Neural cell (in vitro differentiated cells): Measurements from ENCODE around the gene PBX4. TPM values are rescaled to one million over a fixed set of nuclear protein-coding genes. Genes with fewer than 3 reads are reported as not detected.

Experiments used
- H2AFZ ChIP-seq: fragments of 200-600, 300-800 bp; sonication (generic), shearing (Covaris generic); 2 replicates; pipeline ENCODE4 v1.6.0; 2014; ENCODE audit warnings: low read depth, mild to moderate bottlenecking, antibody characterized with exemption, low read length, moderate library complexity
- H3F3A ChIP-seq: fragments of 200-600 bp; shearing (Covaris generic); 2 replicates; pipeline ENCODE4 v1.6.1; 2016; ENCODE audit warnings: mild to moderate bottlenecking, moderate library complexity, mixed read lengths, antibody characterized with exemption, low read length; ENCODE audit not compliant: insufficient read depth, poor library complexity, severe bottlenecking
- H3K27ac ChIP-seq: fragments of 200-600, 300-800 bp; sonication (generic), shearing (Covaris generic); 2 replicates; pipeline ENCODE4 v1.5.1; 2014; ENCODE audit warnings: mild to moderate bottlenecking, low read length, moderate library complexity
- H3K27me3 ChIP-seq: fragments of 300-800, 200-600 bp; sonication (generic), shearing (Covaris generic); 2 replicates; pipeline ENCODE4 v1.6.0; 2014; ENCODE audit warnings: mild to moderate bottlenecking, low read depth, low read length, moderate library complexity; ENCODE audit not compliant: insufficient read depth
- H3K36me3 ChIP-seq: fragments of 300-800, 200-600 bp; sonication (generic), shearing (Covaris generic); 2 replicates; pipeline ENCODE4 v1.5.1; 2014; ENCODE audit warnings: mild to moderate bottlenecking, antibody characterized with exemption, low read length, moderate library complexity; ENCODE audit not compliant: insufficient read depth
- H3K4me2 ChIP-seq: fragments of 300-800, 200-600 bp; sonication (generic), shearing (Covaris generic); 2 replicates; pipeline ENCODE4 v1.6.0; 2014; ENCODE audit warnings: mild to moderate bottlenecking, low read length
- H3K4me3 ChIP-seq: fragments of 300-800, 200-600 bp; sonication (generic), shearing (Covaris generic); 2 replicates; pipeline ENCODE4 v1.5.1; 2014; ENCODE audit warnings: mild to moderate bottlenecking, low read length, moderate library complexity
- H3K79me2 ChIP-seq: fragments of 200-600 bp; shearing (Covaris generic); replicated peaks from 2 replicates; pipeline ENCODE4 v1.6.0; 2014; ENCODE audit warnings: mild to moderate bottlenecking, low read length, moderate library complexity; ENCODE audit not compliant: insufficient read depth
- H3K9ac ChIP-seq: fragments of 300-800, 200-600 bp; sonication (generic), shearing (Covaris generic); 2 replicates; pipeline ENCODE4 v1.6.1; 2016; ENCODE audit warnings: mild to moderate bottlenecking, low read length, mixed read lengths
- H3K9me2 ChIP-seq: fragments of 200-600 bp; shearing (Covaris generic); 2 replicates; pipeline ENCODE4 v1.6.1; 2016; ENCODE audit warnings: mild to moderate bottlenecking, low read length, mixed read lengths; ENCODE audit not compliant: insufficient read depth
- H3K9me3 ChIP-seq: fragments of 200-600, 300-800 bp; sonication (generic), shearing (Covaris generic); 2 replicates; pipeline ENCODE4 v1.6.1; 2016; ENCODE audit warnings: mild to moderate bottlenecking, mixed run types, low read length, moderate library complexity, mixed read lengths
- H4K20me1 ChIP-seq: fragments of 200-600 bp; shearing (Covaris generic); 2 replicates; pipeline ENCODE4 v1.6.1; 2016; ENCODE audit warnings: mild to moderate bottlenecking, mixed run types; ENCODE audit not compliant: insufficient read depth
- EP300 ChIP-seq: fragments of 450-650 bp; conservative IDR thresholded peaks from 2 replicates; pipeline ENCODE4 v1.6.1; 2014; ENCODE audit warnings: antibody characterized with exemption, mild to moderate bottlenecking, moderate library complexity; ENCODE audit not compliant: poor library complexity, severe bottlenecking
- EZH2 ChIP-seq: fragments of 200-600, 300-800 bp; shearing (Covaris generic), sonication (generic); IDR thresholded peaks from 2 replicates; pipeline ENCODE4 v1.6.1; 2014; ENCODE audit warnings: antibody characterized with exemption, low read length, borderline replicate concordance, mild to moderate bottlenecking; ENCODE audit not compliant: insufficient read depth, poor library complexity, severe bottlenecking
- MXI1 ChIP-seq: fragments of 450-650 bp; conservative IDR thresholded peaks from 2 replicates; pipeline ENCODE4 v1.6.1; 2014; ENCODE audit warnings: antibody characterized with exemption, mild to moderate bottlenecking; ENCODE audit not compliant: poor library complexity, severe bottlenecking
- POLR2AphosphoS5 ChIP-seq: IDR thresholded peaks from 2 replicates; pipeline ENCODE4 v1.6.1; 2012
- RAD21 ChIP-seq: fragments of 450-650 bp; conservative IDR thresholded peaks from 2 replicates; pipeline ENCODE4 v1.6.1; 2014; ENCODE audit warnings: antibody characterized with exemption, mild to moderate bottlenecking, moderate library complexity
- SMC3 ChIP-seq: fragments of 450-650 bp; conservative IDR thresholded peaks from 2 replicates; pipeline ENCODE4 v1.6.1; 2014; ENCODE audit warnings: antibody characterized with exemption, mild to moderate bottlenecking, moderate library complexity; ENCODE audit not compliant: poor library complexity
- TAF1 ChIP-seq: IDR thresholded peaks from 2 replicates; pipeline ENCODE4 v1.6.1; 2012; ENCODE audit warnings: low read depth
- polyA plus RNA-seq: library from polyadenylated mRNA; depleted of rRNA; stranded (reverse); fragments of >200 nt; gene quantifications from 2 replicates; pipeline ENCODE4 v1.2.3, GENCODE V29; 2014
- TF ChIP-seq, protein P1 (sequence below): fragments of 450-650 bp; IDR thresholded peaks from 2 replicates; pipeline ENCODE4 v1.5.1; 2014; ENCODE audit warnings: antibody characterized with exemption, mild to moderate bottlenecking, moderate library complexity; ENCODE audit not compliant: poor library complexity, severe bottlenecking
- TF ChIP-seq, protein P2 (sequence below): IDR thresholded peaks from 2 replicates; pipeline ENCODE4 v1.6.1; 2012; ENCODE audit warnings: borderline replicate concordance

PBX4 gene
- polyA plus RNA-seq, 1 donor from 2014 or later, result 7.5 TPM

DNA sequence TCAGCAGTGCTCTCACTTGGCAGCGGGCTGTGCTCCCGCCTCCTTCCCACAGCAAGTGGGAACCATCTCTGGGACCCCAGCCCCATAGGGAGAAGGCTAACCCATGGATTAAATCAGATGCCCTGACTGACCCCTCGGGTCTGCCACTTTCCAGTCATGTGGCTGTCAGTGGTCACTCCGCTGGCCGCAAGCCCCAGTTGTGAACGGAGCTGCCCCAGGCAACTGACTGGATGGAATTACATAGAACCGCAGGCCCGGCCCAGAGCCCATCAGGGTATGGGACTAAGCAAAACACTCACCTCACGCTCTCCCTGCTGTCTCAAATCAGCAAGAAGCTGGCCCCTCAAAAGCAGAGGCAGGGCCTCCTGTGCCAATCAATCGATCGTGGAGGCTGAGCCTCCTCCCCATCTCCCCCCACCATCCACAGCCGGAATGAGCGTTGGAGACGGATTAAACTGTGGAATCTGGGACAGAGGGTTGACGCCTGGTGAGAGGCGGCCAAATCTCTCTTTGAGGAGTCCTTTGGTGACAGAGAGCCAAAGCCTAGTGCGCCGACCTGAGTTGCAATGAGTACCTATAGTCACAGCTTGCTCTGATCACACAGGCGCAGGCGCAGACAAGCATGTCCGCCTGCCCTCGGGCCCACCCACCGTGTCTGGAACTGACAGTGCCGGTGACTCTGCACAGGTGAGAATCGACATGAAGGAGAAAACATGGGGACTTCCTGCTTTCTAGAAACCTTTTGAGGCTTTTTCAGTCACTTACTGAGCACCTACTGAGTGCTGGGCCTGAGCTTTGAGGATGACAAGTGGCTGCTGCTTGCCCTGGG, 38.7 kb downstream of the PBX4 start:
- no peak overlapping the region for H2AFZ ChIP-seq

DNA sequence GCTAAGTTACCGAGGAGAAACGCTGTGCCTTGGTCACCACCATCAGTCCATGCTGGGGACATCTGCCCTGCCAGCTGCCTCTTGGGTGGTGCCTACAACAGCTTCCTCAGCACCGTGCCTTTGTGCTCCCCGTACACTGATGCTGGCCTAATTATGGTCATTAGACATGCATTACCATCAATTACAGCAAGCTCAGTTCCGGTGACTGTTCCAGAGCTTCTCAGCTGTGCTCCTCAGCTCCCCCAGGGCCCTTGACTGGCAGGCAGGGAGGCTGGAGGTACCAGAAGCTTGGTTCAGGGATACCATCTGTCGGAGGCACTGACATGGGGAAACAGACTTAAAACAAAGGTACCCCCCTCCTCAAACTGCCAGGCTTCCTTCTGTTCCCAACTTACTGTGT, 40.2 kb downstream of the PBX4 start:
- H3K27ac ChIP-seq, result no peak overlapping the region
- H3K4me2 ChIP-seq, result no peak overlapping the region
- TF ChIP-seq RAD21, result no peak
- no peak for TF ChIP-seq POLR2AphosphoS5
- TF ChIP-seq, protein P1, sequence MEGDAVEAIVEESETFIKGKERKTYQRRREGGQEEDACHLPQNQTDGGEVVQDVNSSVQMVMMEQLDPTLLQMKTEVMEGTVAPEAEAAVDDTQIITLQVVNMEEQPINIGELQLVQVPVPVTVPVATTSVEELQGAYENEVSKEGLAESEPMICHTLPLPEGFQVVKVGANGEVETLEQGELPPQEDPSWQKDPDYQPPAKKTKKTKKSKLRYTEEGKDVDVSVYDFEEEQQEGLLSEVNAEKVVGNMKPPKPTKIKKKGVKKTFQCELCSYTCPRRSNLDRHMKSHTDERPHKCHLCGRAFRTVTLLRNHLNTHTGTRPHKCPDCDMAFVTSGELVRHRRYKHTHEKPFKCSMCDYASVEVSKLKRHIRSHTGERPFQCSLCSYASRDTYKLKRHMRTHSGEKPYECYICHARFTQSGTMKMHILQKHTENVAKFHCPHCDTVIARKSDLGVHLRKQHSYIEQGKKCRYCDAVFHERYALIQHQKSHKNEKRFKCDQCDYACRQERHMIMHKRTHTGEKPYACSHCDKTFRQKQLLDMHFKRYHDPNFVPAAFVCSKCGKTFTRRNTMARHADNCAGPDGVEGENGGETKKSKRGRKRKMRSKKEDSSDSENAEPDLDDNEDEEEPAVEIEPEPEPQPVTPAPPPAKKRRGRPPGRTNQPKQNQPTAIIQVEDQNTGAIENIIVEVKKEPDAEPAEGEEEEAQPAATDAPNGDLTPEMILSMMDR, result no peak
- TF ChIP-seq SMC3, result no peak
- no peak for TF ChIP-seq EP300
- no peak for TF ChIP-seq MXI1
- TF ChIP-seq EZH2, result no peak
- TF ChIP-seq TAF1, result no peak
- TF ChIP-seq, protein P2, sequence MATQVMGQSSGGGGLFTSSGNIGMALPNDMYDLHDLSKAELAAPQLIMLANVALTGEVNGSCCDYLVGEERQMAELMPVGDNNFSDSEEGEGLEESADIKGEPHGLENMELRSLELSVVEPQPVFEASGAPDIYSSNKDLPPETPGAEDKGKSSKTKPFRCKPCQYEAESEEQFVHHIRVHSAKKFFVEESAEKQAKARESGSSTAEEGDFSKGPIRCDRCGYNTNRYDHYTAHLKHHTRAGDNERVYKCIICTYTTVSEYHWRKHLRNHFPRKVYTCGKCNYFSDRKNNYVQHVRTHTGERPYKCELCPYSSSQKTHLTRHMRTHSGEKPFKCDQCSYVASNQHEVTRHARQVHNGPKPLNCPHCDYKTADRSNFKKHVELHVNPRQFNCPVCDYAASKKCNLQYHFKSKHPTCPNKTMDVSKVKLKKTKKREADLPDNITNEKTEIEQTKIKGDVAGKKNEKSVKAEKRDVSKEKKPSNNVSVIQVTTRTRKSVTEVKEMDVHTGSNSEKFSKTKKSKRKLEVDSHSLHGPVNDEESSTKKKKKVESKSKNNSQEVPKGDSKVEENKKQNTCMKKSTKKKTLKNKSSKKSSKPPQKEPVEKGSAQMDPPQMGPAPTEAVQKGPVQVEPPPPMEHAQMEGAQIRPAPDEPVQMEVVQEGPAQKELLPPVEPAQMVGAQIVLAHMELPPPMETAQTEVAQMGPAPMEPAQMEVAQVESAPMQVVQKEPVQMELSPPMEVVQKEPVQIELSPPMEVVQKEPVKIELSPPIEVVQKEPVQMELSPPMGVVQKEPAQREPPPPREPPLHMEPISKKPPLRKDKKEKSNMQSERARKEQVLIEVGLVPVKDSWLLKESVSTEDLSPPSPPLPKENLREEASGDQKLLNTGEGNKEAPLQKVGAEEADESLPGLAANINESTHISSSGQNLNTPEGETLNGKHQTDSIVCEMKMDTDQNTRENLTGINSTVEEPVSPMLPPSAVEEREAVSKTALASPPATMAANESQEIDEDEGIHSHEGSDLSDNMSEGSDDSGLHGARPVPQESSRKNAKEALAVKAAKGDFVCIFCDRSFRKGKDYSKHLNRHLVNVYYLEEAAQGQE, result no peak

More for the DNA sequence above, 38.7 kb downstream of the PBX4 start:
- Histone ChIP-seq H3F3A (no peaks in the 10 kb centered on the region), H3K9me2 (no peaks in the 10 kb centered on the region), H4K20me1 (no peaks in the 10 kb centered on the region), H3K9ac (no peak overlapping the region), H3K4me2 (no peak overlapping the region), H3K79me2 (no peaks in the 10 kb centered on the region), H3K9me3 (no peaks in the 10 kb centered on the region), H3K36me3 (no peaks in the 10 kb centered on the region), H3K27me3 (no peaks in the 10 kb centered on the region), H3K4me3 (no peak overlapping the region), H3K27ac (no peak overlapping the region)
- no peak for TF ChIP-seq SMC3
- no peak for TF ChIP-seq RAD21
- TF ChIP-seq POLR2AphosphoS5, result no peak
- TF ChIP-seq, protein P2, result no peak
- TF ChIP-seq EP300, result no peak
- TF ChIP-seq TAF1, result no peak
- TF ChIP-seq MXI1, result no peak
- TF ChIP-seq EZH2, result no peak
- TF ChIP-seq, protein P1, result no peak

More for the DNA sequence above, 40.2 kb downstream of the PBX4 start:
- no peak overlapping the region for H2AFZ ChIP-seq
- H3K4me3 ChIP-seq, result peak overlapping the region; percentile 31
- H3K27me3 ChIP-seq, result no peaks in the 10 kb centered on the region
- H3K79me2 ChIP-seq, result no peaks in the 10 kb centered on the region
- no peaks in the 10 kb centered on the region for H3K9me3 ChIP-seq
- H4K20me1 ChIP-seq, result no peaks in the 10 kb centered on the region
- no peaks in the 10 kb centered on the region for H3F3A ChIP-seq
- no peak overlapping the region for H3K9ac ChIP-seq
- no peaks in the 10 kb centered on the region for H3K9me2 ChIP-seq
- H3K36me3 ChIP-seq, result no peaks in the 10 kb centered on the region
